Loucy (cell line): Measurements from ENCODE around the gene ALKAL2.

Experiments
- H2AFZ ChIP-seq: fragments of 200-600 bp; sonication (generic); 2 replicates; pipeline ENCODE4 v1.6.0; 2016; ENCODE audit warnings: antibody characterized with exemption, mild to moderate bottlenecking, low read length, moderate library complexity
- H3F3A ChIP-seq: fragments of 200-600 bp; 2 replicates; pipeline ENCODE4 v1.6.0; 2016; ENCODE audit warnings: antibody characterized with exemption, low read depth, mild to moderate bottlenecking
- H3K27me3 ChIP-seq: fragments of 200-600 bp; sonication (generic); 2 replicates; pipeline ENCODE4 v1.6.1; 2014; ENCODE audit warnings: low read length, mild to moderate bottlenecking; ENCODE audit not compliant: insufficient read depth, poor library complexity, severe bottlenecking
- H3K36me3 ChIP-seq: fragments of 200-600 bp; sonication (generic); 2 replicates; pipeline ENCODE4 v1.6.1; 2016; ENCODE audit warnings: low read length; ENCODE audit not compliant: insufficient read depth
- H3K4me1 ChIP-seq: fragments of 200-600 bp; sonication (generic); 2 replicates; pipeline ENCODE4 v1.5.1; 2014; ENCODE audit warnings: low read length, mild to moderate bottlenecking; ENCODE audit not compliant: insufficient read depth, poor library complexity, severe bottlenecking
- H3K4me2 ChIP-seq: fragments of 200-600 bp; sonication (generic); 2 replicates; pipeline ENCODE4 v1.6.0; 2014; ENCODE audit warnings: antibody characterized with exemption, low read length, low read depth, mild to moderate bottlenecking; ENCODE audit not compliant: poor library complexity, severe bottlenecking
- H3K4me3 ChIP-seq: fragments of 200-600 bp; sonication (generic); 2 replicates; pipeline ENCODE4 v1.5.1; 2014; ENCODE audit warnings: low read length, mild to moderate bottlenecking, mixed read lengths; ENCODE audit not compliant: poor library complexity, severe bottlenecking
- H3K79me2 ChIP-seq: fragments of 200-600 bp; sonication (generic); 2 replicates; pipeline ENCODE4 v1.6.1; 2014; ENCODE audit warnings: low read length; ENCODE audit not compliant: insufficient read depth
- H3K9ac ChIP-seq: fragments of 200-600 bp; sonication (generic); 2 replicates; pipeline ENCODE4 v1.6.0; 2014; ENCODE audit warnings: mild to moderate bottlenecking, low read depth, low read length, moderate library complexity; ENCODE audit not compliant: poor library complexity, severe bottlenecking
- H3K9me2 ChIP-seq: fragments of 200-600 bp; sonication (generic); replicated peaks from 2 replicates; pipeline ENCODE4 v1.6.1; 2016; ENCODE audit warnings: low read depth, low read length, mixed read lengths
- H3K9me3 ChIP-seq: fragments of 200-600 bp; sonication (generic); 2 replicates; pipeline ENCODE4 v1.6.1; 2014; ENCODE audit warnings: mild to moderate bottlenecking, antibody characterized with exemption, low read length, low read depth; ENCODE audit not compliant: insufficient read depth
- H4K20me1 ChIP-seq: fragments of 200-600 bp; sonication (generic); 2 replicates; pipeline ENCODE4 v1.6.0; 2014; ENCODE audit warnings: antibody characterized with exemption, low read length, mild to moderate bottlenecking; ENCODE audit not compliant: insufficient read depth, poor library complexity, severe bottlenecking
- CTCF ChIP-seq: fragments of 200-600 bp; sonication (generic); conservative IDR thresholded peaks from 2 replicates; pipeline ENCODE4 v1.5.1; 2014; ENCODE audit warnings: mild to moderate bottlenecking, antibody characterized with exemption, low read length
- EZH2phosphoT487 ChIP-seq: fragments of 200-600 bp; IDR thresholded peaks from 2 replicates; pipeline ENCODE4 v1.6.1; 2018; ENCODE audit warnings: antibody characterized with exemption, mild to moderate bottlenecking, moderate library complexity, borderline replicate concordance

Gene ALKAL2

GRCh38 chr2:270861-271260, 17.0 kb downstream of the ALKAL2 start:
- peaks cover 35% of the 10 kb centered on the region; the same call in 1 of the 2 replicates for H3K36me3 ChIP-seq
- TF ChIP-seq CTCF (no peak), EZH2phosphoT487 (no peak)

GRCh38 chr2:269356-270030, 18.4 kb downstream of the ALKAL2 start:
- peak overlapping the region; percentile 100 for H3K4me3 ChIP-seq
- peak overlapping the region; percentile 12 for H3K9ac ChIP-seq
- no peaks in the 10 kb centered on the region for H3F3A ChIP-seq
- TF ChIP-seq EZH2phosphoT487 (no peak), CTCF (no peak)
- H4K20me1 ChIP-seq, result peaks cover 95% of the 10 kb centered on the region
- H3K9me2 ChIP-seq, result no peaks in the 10 kb centered on the region
- H3K4me2 ChIP-seq, result peak overlapping the region; percentile 98
- peaks cover 25% of the 10 kb centered on the region; the same call in 1 of the 2 replicates for H3K36me3 ChIP-seq
- H3K79me2 ChIP-seq, result peaks cover 96% of the 10 kb centered on the region
- no peaks in the 10 kb centered on the region for H3K27me3 ChIP-seq
- H3K9me3 ChIP-seq, result no peaks in the 10 kb centered on the region
- no peak overlapping the region for H2AFZ ChIP-seq
- peaks cover 64% of the 10 kb centered on the region for H3K4me1 ChIP-seq

More at GRCh38 chr2:270861-271260, 17.0 kb downstream of the ALKAL2 start:
- no peaks in the 10 kb centered on the region for H3K9me2 ChIP-seq
- peaks cover 95% of the 10 kb centered on the region for H4K20me1 ChIP-seq
- no peaks in the 10 kb centered on the region for H3K27me3 ChIP-seq
- peak overlapping the region; percentile 98 for H3K4me2 ChIP-seq
- H3F3A ChIP-seq, result no peaks in the 10 kb centered on the region
- peaks cover 56% of the 10 kb centered on the region for H3K4me1 ChIP-seq
- no peaks in the 10 kb centered on the region for H3K9me3 ChIP-seq
- no peak overlapping the region for H3K9ac ChIP-seq
- H3K79me2 ChIP-seq, result peaks cover 98% of the 10 kb centered on the region
- peak overlapping the region; percentile 7 for H3K4me3 ChIP-seq
- no peak overlapping the region for H2AFZ ChIP-seq

GRCh38 chr2:268323-268722, 19.6 kb downstream of the ALKAL2 start:
- Histone ChIP-seq H3K79me2 (peaks cover 95% of the 10 kb centered on the region), H3K9me3 (no peaks in the 10 kb centered on the region), H3K4me2 (peak overlapping the region; percentile 98), H2AFZ (no peak overlapping the region), H3K4me3 (peak overlapping the region; percentile 100), H3K36me3 (peaks cover 17% of the 10 kb centered on the region; the same call in 1 of the 2 replicates), H3K4me1 (peaks cover 65% of the 10 kb centered on the region), H4K20me1 (peaks cover 83% of the 10 kb centered on the region), H3F3A (no peaks in the 10 kb centered on the region), H3K9me2 (no peaks in the 10 kb centered on the region), H3K9ac (peak overlapping the region; percentile 12), H3K27me3 (no peaks in the 10 kb centered on the region)
- TF ChIP-seq EZH2phosphoT487 (no peak), CTCF (no peak)
